ENCODE measurements around the gene KCNS1. TPM values are rescaled to one million over a fixed set of nuclear protein-coding genes. Genes with fewer than 3 reads are reported as not detected.
"Not testable (repeated sequence)": the region's sequence is repeated elsewhere in the genome, so short reads cannot be mapped to it uniquely, and the experiment has no call there.

KCNS1 gene
- polyA plus RNA-seq (2011; rRNA removed) = 0.64 and 0.74 TPM in 2 replicates
- 0.51 and 0.71 TPM in 2 replicates for polyA minus RNA-seq (2011; rRNA and poly(A)+ RNA removed)

DNA sequence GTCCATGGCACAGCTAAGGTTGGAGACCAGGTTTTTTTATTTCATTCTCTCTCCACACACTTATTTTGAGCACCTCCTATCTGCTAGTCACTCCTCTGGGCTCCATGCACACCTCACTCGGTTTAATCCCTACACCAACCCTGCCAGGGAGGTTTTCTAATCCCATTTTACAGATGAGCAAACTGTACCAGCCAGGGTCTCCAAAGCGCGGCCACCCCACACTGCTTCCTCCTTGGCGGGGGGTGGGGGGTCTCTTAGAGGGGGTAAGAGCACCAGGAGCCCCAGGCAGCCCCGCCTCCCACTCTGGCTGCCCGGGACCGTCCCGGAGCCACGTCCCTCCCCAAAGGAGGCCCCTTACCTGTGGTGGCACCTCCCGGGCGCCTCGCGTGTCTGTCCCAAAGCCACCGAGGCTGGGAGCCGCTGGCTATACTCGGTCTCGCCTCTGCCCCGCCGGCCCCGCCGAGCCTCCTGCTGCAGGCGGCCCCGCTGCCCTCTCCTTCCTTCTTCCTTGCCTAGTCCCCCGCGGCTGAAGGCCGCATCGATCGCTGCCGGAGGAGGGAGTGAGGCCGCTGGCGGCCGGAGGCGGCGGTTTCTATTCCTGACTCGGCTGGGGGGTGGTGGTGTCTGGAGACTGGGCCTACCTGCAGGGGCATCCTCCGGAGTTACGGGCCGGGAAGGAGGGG is at the start of gene KCNS1:
KCNS1 (minus strand) TSS at position 565 of the 683 bp plus-strand sequence. CDS start 1,891 bp downstream, outside the sequence.
- ChIA-PET POLR2A (no interaction called here), CTCF (interaction anchor here (2.8 to 15.9 kb wide), 4 partner anchors 11 to 192 kb away, joined by 12 to 407 read pairs (median 55); no protein-coding TSS in a partner anchor)
- TF ChIP-seq, protein P1, sequence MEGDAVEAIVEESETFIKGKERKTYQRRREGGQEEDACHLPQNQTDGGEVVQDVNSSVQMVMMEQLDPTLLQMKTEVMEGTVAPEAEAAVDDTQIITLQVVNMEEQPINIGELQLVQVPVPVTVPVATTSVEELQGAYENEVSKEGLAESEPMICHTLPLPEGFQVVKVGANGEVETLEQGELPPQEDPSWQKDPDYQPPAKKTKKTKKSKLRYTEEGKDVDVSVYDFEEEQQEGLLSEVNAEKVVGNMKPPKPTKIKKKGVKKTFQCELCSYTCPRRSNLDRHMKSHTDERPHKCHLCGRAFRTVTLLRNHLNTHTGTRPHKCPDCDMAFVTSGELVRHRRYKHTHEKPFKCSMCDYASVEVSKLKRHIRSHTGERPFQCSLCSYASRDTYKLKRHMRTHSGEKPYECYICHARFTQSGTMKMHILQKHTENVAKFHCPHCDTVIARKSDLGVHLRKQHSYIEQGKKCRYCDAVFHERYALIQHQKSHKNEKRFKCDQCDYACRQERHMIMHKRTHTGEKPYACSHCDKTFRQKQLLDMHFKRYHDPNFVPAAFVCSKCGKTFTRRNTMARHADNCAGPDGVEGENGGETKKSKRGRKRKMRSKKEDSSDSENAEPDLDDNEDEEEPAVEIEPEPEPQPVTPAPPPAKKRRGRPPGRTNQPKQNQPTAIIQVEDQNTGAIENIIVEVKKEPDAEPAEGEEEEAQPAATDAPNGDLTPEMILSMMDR (IDR thresholded peaks at IDR 0.05; ENCODE audit: insufficient read depth, low read depth, low read length) = no peak
- DNase-seq (ENCODE audit: low read depth) = no peak
- Histone ChIP-seq H3K4me3 (ENCODE audit: low read depth, low read length) (no peak within 1 kb of the TSS), H3K36me3 (ENCODE audit: control insufficient read depth, insufficient read depth, low read length) (no peaks in the 10 kb centered on the region), H3K27me3 (ENCODE audit: control insufficient read depth, insufficient read depth, low read length) (peaks cover 2% of the 10 kb centered on the region; the same call in 1 of the 2 replicates)

- CTCF ChIA-PET = no interaction called here
- no peak overlapping the region for H3K4me3 ChIP-seq (ENCODE audit: low read depth, low read length)
- no peak for DNase-seq (ENCODE audit: low read depth)
- H3K36me3 ChIP-seq (ENCODE audit: control insufficient read depth, insufficient read depth, low read length) = no peaks in the 10 kb centered on the region
- TF ChIP-seq, protein P1 (IDR thresholded peaks at IDR 0.05; ENCODE audit: insufficient read depth, low read depth, low read length) = no peak
- H3K27me3 ChIP-seq (ENCODE audit: control insufficient read depth, insufficient read depth, low read length) = peaks cover 10% of the 10 kb centered on the region
- POLR2A ChIA-PET = no interaction called here
Observed at GRCh38 chr20:45149062-45149461, 48.1 kb upstream of the KCNS1 start.

- TF ChIP-seq, protein P1 (IDR thresholded peaks at IDR 0.05; ENCODE audit: insufficient read depth, low read depth, low read length) = no peak
- POLR2A ChIA-PET = no interaction called here
- no peak for DNase-seq (ENCODE audit: low read depth)
- H3K36me3 ChIP-seq (ENCODE audit: control insufficient read depth, insufficient read depth, low read length) = no peaks in the 10 kb centered on the region
- peaks cover 10% of the 10 kb centered on the region for H3K27me3 ChIP-seq (ENCODE audit: control insufficient read depth, insufficient read depth, low read length)
- CTCF ChIA-PET = interaction anchor here (2.1 to 3.2 kb wide), 2 partner anchors 17 to 151 kb away, joined by 5 to 23 read pairs; no protein-coding TSS in a partner anchor
- no peak overlapping the region for H3K4me3 ChIP-seq (ENCODE audit: low read depth, low read length)
Observed at GRCh38 chr20:45140836-45141235, 39.9 kb upstream of the KCNS1 start.

DNA sequence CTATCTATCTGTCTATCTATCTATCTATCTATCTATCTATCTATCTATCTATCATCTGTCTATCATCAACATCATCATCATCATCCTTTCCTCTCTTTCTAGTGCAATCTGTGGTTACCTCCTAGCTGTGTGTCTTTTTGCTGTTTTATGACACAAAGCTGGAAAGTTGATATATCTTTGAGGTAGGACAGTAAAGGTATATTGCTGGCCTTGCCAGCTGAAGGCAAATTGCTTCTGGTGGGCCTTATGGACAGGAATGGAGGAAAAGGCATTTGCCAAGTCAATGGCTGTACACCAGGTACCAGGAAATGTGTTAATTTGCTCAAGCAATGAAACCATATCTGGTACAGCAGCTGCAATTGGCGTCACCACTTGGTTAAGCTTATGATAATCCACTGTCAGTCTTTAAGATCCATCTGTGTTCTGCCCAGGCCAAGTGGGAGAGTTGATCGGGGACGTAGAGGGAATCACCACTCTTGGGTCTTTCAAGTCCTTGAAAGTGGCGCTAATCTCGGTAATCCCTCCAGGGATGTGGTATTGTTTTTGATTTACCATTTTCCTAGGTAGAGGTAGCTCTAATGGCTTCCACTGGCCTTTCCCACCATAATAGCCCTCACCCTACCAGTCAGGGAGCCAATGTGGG is 38.9 kb upstream of the KCNS1 start:
- H3K27me3 ChIP-seq (ENCODE audit: control insufficient read depth, insufficient read depth, low read length); POLR2A ChIA-PET; H3K36me3 ChIP-seq (ENCODE audit: control insufficient read depth, insufficient read depth, low read length); DNase-seq (ENCODE audit: low read depth); H3K4me3 ChIP-seq (ENCODE audit: low read depth, low read length): not testable (repeated sequence)
- CTCF ChIA-PET = interaction anchor here (0.7 to 3.2 kb wide), 4 partner anchors 9 to 152 kb away, joined by 3 to 23 read pairs (median 4); no protein-coding TSS in a partner anchor

DNA sequence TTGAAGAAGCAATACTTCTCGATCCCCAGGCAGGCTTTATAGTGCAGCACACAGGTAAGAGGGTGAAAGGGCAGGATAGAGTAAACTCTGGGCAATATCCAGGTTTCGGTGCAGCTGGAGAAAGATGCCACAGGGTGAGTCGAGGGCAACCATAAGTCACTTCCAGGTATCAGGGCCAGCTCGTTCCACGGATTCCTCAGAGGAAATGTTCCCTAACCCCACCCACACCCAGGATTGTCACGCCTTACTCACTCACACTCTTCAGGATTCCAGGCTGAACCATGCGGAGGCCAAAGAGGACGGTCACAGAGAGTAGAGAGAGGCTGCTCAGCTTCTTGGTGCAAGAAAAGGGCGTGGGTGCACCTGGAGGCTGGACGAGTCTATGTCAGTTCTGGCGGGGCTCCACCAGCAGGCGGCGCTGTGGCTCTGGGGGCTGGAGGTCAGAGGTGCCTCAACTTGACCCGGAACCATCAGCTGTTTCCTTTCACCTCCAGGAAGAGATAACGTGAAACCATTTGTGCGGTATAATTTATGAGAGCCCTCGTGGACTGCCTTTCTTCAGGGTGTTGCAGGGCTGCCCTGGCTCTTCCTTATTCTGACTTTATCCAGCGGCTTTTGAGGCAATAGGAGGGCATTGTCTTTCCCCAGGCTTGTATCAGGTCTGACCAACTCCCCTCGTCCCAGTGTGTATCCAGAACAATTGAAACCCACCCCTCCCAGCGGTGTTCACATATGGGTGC is 37.8 kb upstream of the KCNS1 start:
- H3K27me3 ChIP-seq (ENCODE audit: control insufficient read depth, insufficient read depth, low read length) = peaks cover 7% of the 10 kb centered on the region
- H3K4me3 ChIP-seq (ENCODE audit: low read depth, low read length) = no peak overlapping the region
- DNase-seq (ENCODE audit: low read depth) = no peak
- TF ChIP-seq, protein P1 (IDR thresholded peaks at IDR 0.05; ENCODE audit: insufficient read depth, low read depth, low read length) = peak; percentile 64
- H3K36me3 ChIP-seq (ENCODE audit: control insufficient read depth, insufficient read depth, low read length) = no peaks in the 10 kb centered on the region
- ChIA-PET POLR2A (no interaction called here), CTCF (interaction anchor here (0.7 to 3.2 kb wide), 8 partner anchors 8 to 153 kb away, joined by 3 to 23 read pairs (median 3); no protein-coding TSS in a partner anchor)

All from BJ (cell line).